HG03108 (cell line): ENCODE results near the gene LMLN.
"Not testable (repeated sequence)": the region's sequence is repeated elsewhere in the genome, so short reads cannot be mapped to it uniquely, and the experiment has no call there.

ENCODE experiments used
- ATAC-seq: cut with Tn5 transposase; IDR thresholded peaks from one replicate; pipeline ENCODE4 v1.9.1; 2021; ENCODE audit warnings: moderate library complexity; ENCODE audit not compliant: unreplicated experiment

Gene LMLN

DNA sequence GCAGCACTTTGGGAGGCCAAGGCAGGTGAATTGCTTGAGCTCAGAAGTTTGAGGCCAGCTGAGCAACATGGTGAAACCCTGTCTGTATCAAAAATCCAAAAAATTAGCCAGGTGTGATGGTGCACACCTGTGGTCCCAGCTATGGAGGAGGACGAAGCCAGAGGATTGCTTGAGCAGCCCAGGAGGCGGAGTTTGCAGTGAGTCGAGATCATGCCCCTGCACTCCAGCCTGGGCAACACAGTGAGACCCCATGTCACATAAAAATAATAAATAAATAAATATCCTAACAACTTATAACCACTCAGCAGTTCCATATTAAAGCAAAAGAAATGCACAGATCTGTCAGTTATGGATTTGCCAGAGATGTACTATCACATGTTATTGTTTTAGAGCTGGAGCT is 62.6 kb downstream of the LMLN start:
- ATAC-seq, result no peak

- no peak for ATAC-seq
Observed at GRCh38 chr3:198025644-198026043, 65.6 kb downstream of the LMLN start.

DNA sequence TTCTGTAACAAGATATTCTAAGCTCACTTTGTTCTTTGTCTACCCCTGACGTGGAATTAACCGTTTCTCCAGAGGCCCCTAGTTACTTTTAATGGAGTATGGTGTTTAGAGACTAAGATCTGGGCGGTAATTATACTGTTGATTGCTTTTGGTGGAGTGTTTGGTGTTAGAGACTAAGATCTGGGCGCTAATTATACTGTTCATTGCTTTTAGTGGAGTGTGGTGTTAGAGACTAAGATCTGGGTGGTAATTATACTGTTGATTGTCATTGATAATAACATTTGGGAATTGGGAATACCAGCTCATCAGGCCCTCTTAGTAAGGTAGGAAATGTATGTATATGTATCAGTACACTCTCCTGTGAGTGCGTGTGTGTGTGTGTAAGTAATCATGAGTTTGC is 66.6 kb downstream of the LMLN start:
- ATAC-seq, result no peak

DNA sequence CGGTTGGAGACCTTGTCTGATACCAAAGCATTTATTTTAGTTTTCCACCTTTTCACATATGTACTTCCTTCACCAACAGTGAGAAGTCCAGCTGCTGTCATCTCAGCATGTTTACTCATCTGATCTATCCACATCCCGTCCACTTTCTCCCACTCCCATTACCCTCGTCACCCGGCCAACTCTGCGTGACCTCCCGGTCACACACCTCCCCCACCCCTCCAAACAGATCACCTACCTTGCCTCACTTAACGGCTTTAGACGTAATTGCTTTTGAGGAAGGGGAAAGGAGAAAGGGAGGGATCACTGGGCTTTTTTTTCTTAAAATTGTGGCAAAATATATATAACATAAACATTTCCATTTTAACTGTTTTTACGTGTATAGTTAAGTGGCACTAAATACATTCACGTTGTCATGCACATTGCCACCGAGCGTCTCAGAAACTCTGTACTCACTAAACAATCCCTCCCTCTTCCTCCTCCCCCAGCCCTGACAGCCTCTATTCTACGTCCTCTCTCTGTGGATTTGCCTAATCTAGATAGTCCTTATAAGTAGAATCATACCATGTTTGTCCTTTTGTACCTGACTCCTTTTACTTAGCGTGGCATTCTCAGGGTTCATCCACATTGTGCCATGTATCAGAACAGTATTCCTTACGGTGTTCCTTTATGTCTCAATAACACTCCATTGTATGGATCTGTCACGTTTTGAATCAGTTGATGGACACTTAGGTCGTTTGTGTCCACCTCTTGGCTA is 67.2 kb downstream of the LMLN start:
- no peak for ATAC-seq

DNA sequence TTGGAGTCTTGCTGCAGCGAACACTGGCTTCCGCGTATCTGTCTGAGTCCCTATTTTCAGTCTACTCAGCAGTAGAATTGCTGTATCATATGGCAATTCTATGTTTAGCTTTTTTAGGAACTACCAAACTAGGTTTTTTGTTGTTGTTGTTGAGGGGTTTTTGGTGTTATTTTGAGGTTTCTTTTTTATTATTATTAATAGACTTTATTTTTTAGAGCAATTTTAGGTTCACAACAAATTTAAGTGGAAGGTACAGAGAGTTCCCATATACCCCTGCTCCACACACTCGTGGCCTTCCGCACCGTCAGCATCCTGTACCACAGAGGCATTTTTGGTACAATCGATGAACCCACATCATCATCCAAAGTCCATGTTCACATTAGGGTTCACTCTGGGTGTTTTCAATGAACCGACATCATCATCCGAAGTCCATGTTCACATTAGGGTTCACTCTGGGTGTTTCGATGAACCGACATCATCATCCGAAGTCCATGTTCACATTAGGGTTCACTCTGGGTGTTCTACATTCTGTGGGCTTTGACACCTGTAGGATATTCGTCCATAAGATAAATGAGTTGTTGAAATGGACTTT is 67.9 kb downstream of the LMLN start:
- ATAC-seq, result no peak

- no peak for ATAC-seq
Observed at GRCh38 chr3:198028718-198029117, 68.7 kb downstream of the LMLN start.

DNA sequence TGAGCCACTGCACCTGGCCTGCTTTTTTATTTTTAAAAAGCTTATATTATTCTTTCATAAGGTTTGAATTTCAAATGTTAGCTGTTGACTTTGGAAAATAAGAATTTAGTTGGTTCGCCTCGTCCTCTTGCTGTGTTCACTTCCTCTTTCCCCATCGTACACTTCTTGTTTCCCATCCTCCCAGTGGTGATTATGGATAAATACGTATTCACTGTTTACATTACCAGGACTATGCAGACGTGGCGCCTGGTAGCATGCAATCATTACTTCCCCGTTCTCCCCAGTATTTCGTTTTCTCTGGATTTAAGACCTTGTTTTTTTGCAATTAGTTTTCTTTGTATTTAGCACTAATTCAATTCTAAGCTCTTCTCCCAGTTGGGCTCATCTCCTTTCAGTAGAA is 70.1 kb downstream of the LMLN start:
- ATAC-seq, result no peak

DNA sequence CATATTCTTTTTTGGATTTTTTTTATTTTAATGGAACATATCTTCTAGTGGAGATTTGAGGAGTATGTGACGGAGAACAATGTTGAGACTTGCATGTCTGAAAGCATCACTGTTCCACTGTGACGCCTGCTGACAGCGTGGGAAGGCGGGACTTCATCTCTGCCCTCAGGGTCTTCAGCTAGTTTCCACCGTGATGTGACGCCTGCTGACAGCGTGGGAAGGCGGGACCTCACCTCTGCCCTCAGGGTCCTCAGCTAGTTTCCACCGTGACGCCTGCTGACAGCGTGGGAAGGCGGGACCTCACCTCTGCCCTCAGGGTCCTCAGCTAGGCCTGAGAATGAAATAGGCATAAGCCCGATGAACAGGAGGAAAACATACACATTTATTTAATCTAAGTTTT is 70.7 kb downstream of the LMLN start:
- ATAC-seq, result no peak

DNA sequence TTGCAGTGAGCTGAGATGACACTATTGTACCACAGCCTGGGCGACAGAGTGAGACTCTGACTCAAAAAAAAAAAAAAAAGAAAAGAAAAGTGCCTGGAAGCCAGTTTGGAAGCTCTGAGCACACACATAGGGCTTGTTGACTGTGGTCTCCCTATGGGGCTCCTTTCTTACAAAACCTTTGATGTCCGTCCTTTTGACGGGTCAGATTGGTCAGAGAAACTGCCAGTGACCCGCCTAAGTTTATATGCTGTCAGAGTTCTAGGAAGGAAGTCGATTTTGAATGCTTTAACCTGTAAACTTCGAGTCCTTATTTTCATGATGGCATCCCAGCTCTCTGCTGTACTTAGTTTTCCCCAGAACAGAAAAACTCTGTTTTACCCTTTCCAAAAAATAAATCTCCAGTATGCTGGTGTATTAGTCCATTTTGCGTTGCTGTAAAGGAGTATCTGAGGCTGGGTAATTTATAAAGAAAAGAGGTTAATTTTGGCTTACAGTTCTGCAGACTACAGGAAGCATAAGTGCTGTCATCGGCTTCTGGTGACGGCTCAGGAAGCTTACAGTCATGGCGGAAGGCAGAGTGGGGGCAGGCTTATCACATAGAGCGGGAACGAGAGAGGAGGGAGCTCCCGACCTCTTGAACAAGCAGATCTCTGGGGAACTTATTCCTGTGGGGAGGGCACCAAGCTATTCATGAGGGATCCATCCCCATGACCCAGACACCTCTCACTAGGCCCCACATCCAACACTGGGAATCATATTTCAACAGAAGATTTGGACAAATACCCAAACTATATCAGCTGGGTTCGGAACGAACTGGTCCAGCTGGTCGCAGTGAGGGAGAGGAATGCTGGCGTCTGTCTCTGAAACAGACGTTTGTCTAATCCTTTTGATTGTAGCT is 72.3 kb downstream of the LMLN start:
- no peak for ATAC-seq

GRCh38 chr3:198043119-198043518 is 83.1 kb downstream of the LMLN start:
- no peak for ATAC-seq

- no peak for ATAC-seq
Observed at GRCh38 chr3:198046120-198046857, 86.3 kb downstream of the LMLN start.

DNA sequence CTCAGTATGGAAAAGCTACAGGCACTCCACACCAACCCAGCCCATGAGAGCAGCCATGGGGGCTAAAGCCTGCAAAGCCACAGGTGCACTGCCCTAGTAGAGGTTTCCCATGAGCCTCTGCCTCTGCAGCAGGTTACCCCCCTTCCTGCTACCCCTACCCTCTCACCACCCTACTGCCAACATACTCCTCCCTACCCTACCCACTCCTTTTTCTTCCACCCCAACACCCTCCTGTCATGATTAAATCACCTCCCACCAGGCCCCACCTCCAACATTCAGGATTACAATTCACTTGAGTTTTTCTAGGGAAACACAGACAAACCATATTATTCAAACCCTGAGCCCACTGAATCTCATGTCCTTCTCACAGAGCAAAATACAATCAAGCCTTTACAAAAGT is 88.4 kb downstream of the LMLN start:
- no peak for ATAC-seq

DNA sequence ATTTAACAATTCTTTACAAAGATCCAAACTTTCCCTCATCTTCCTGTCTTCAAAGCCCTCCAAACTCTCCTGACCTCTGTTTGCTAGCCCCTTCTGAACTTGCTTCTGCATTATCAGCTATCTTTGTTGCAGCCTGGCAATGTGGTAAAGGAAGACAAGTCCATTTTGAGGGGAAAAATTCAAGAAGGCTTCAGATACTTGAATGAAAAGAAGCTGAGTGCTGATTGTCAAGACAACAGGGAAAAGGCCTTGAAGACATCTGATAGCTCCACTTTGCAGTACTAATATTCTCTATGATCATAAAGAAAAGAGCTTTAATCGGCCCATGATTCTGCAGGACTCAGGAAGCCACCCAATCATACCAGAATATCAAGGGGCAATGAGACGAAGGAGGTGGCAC is 91.8 kb downstream of the LMLN start:
- ATAC-seq, result no peak

DNA sequence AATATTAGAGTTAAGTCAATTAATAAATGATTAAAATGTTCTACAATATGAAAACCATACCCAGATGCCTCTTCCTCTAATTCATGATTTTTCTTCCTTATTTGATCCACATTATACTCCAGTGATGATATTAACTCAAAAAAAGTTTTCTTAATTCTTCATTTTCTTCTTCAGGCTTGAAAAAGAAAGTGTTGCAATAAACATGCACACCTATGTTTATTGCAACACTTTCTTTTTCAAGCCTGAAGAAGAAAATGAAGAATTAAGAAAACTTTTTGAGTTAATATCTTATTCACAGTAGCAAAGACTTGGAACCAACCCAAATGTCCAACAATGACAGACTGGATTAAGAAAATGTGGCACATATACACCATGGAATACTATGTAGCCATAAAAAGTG is 93.4 kb downstream of the LMLN start:
- not testable (repeated sequence) for ATAC-seq

- no peak for ATAC-seq
Observed at GRCh38 chr3:198061119-198062067, 101.4 kb downstream of the LMLN start.

DNA sequence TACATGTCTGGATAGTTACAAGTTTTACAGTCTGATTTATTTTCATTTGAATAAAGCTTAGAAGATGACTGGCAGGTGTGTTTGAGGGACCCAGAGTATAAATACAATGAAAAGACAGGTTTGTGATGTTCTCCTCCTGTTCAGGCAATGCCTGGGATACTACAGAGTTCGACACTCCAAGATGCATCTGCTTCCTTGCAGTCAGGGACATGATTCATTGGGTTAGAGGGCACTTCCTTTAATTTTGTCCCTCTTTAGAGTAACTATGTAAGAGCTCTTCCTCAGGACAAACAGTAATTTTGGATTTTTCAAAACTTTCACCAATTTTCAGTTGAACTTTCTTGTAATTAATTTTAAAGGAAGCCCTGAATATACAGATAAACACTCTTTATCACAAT is 102.0 kb downstream of the LMLN start:
- ATAC-seq, result no peak

GRCh38 chr3:198064420-198064819 is 104.4 kb downstream of the LMLN start:
- no peak for ATAC-seq

DNA sequence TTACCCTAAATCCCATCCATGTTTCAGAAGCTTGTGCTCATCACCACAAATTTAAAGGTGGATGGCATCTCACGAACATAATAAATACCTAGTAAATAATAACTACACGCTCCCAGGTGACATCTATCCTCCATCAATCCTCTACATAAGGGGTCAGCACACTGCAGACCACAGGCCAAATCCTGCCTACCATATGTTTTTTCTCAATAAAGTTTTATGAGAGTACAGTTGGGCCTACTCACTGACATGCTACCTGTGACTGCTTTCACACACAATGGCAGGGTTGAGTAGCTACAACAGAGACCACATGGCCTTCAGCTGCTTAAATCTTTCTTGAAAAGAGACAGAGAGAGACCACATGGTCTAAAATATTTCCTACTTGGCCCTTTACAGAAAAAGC is 105.9 kb downstream of the LMLN start:
- no peak for ATAC-seq

DNA sequence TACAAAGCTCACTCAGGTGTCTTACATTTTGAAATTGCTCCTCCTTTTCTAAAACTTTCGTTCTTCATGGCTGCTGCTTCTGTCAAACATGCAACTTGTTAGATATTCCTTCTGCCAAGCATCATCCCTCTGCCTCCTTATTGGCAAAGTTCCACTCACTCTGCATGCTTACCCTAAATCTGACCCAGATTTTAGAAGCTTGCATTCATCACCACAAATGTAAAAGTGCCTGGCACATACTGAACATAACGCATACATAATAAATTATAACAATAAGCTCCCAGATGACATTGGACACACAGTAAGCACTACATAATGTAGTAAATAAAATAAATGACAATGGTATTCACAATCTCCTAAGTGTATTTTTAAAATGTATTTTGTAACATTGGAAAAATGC is 107.4 kb downstream of the LMLN start:
- no peak for ATAC-seq

GRCh38 chr3:198070871-198071270 is 110.9 kb downstream of the LMLN start:
- no peak for ATAC-seq
